Kasumi-1 (cell line): ENCODE data around the gene CERS6.
A peak's percentile ranks its signal among the peaks of the same experiment; 100 is the strongest.

Source experiments
- DNase-seq, 2 experiments: peaks; one replicate each; lab custom pipeline; 2025; lab: John Stamatoyannopoulos, UW

Gene CERS6

GRCh38 chr2:168702579-168702978, 246.5 kb downstream of the CERS6 start:
- DNase-seq: no peak

DNA sequence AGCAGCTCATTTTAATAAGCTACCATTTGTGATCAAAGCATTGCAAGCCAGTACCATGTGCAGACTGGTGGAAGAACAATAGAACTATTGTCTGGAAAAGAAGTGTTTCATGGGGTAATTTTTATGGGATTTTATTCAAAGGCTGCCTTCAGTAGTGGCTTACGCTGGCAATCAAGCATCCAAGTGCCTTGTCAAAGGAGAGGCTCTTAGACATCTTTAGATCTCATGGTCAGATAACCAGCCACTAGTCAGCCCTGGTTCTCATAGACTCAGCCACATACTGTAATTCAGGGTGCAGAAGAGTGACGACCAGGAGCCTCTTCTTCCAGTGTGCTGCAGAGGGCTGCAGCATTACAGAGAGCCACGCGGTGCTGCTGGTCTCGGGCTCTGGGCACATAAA, 247.9 kb downstream of the CERS6 start:
- no peak for DNase-seq

DNA sequence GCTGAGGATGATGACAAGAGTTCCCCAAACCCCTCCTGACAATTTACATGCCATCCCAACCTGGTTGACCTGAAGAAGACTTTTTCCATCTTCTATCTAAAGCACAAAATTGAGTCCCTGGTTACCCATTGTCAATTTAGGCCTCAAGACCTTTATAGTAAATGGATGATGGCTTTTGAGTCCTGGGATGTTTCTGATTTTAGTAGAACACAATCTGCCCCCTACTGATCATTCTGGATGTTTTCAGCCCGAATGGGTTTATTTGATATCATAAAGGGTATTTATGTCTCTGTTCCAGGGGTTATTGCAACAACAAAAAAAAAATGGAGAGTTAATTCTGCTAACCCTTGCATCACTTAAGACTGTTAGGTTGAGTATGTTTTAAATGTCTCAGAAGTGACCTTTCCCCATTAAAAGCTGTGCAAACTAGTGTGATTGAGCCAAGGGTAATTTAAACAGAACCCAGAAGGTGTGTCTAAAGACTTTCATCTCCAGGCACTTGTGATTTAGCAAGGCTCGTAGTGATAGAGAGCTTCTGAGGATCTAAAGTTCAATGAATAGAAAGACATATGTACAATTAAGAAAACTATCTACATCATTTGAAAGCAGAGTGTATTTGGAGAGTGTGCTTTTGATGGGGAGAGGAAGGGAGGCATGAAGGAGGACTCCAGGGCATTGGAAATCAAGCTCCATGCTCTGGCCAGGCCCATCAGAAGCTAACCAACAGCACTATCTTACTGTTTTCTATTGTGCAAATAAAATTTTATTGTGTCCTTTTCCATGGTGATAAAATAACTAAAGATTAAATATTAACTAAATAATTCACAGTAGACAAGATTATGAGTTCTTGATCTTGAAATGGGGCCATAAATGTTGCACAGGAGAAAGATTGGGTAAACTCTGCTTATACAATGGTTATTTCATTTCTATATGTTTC, 249.7 kb downstream of the CERS6 start:
- peak; percentile 64 to 80 for DNase-seq

- DNase-seq: no peak
These were observed 250.7 kb downstream of the CERS6 start for GRCh38 chr2:168706806-168707205.

- DNase-seq: no peak
These were observed 252.0 kb downstream of the CERS6 start for GRCh38 chr2:168708080-168708479.

- DNase-seq: no peak
These were observed 254.8 kb downstream of the CERS6 start for GRCh38 chr2:168710754-168711467.

DNA sequence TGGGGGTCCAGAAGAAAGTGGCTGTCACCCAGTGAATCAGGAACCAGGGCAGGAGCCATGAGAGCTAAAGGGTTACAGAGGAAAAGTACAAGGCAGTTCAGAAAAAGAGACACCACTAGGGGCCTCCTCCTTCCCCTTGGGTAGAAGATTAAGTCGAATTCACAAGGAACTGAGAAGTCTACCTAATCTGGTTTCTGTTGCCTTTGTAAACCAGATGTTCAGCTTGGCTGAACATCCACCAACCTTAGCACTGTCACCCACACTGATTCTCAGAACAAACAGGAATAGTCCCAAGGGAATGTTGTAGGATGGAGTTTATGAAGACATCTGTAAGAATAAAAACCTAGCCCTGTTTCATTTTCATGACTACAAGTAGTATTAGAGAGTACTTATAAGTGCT, 256.0 kb downstream of the CERS6 start:
- peak; percentile 85 to 91 for DNase-seq

GRCh38 chr2:168713325-168713724, 257.3 kb downstream of the CERS6 start:
- no peak for DNase-seq

DNA sequence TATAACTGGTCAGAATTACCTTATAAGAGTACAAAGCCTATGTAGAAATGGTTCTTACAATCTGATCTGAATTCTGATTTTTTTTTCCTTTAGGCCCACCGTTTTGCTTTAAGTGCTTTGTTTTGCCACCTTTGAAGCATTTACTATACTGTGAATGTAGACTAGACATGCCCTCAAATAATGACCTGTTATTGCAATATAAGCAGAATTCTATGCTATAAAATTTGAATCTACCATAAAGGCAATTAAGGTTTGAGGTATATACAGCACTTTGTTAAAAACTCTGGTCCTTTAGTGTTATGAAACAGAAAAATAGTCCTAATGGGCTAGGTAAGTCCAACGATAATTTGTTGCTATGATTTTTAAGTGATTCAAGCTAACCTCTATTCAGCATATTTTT, 259.8 kb downstream of the CERS6 start:
- no peak for DNase-seq

DNA sequence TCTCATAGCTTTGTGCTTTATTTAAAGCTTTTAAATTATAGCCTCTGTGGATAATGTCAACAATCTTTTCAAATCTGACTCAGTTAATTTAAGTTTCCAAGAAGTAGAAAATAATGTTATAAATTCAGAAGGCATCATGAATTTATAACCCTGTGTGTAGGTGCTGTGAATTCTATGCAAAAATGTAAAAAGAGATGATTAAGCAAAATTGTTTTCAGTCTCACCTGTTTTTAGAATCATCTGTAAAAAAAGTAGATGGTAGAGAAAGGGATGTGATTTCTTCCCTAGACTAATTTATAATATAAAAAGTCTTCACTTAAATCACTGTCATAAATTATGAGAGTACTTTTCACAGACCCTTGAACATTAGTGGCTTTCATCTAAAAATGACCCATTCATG, 260.8 kb downstream of the CERS6 start:
- no peak for DNase-seq

- DNase-seq: peak; percentile 64 to 65
These were observed 261.9 kb downstream of the CERS6 start for GRCh38 chr2:168717790-168718502.

DNA sequence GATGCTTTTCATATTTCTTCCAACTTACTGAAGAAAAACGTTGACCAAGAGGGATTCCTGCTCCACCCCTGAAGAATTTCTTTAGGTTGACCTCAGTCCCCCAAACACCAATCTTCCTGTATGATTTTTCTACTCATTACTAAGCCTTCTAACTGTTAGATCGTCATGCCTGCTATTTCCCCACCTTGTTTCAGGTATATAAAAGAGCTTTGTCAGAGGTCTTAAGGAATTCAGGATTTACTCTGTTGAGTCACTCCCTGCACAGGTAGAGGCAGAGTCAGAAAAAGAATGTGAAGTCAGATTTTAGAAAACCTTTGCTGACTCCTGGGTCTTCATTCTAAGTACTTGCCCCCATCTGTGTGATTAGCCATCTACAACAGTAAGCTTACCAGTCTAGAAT, 262.6 kb downstream of the CERS6 start:
- no peak for DNase-seq

GRCh38 chr2:168719446-168719845, 263.4 kb downstream of the CERS6 start:
- no peak for DNase-seq

DNA sequence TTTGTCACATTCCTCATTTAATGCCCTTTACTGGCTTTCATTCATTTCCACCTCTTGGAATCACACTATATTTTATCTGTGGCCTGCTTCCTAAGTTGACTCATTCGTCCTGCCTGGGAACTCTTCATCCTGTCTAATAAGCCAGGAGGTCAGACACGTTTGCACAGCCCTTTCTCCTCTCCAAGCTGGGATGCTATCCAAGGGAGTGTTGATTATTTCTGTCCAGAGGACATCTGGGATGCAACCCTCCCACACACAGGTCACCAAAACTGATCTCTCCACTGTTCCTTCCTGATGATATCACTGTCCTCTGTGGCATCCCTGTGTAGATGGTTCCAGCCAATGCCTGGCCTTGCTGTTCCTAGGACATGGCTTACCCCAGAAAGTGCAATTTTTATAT, 266.5 kb downstream of the CERS6 start:
- DNase-seq: no peak

DNA sequence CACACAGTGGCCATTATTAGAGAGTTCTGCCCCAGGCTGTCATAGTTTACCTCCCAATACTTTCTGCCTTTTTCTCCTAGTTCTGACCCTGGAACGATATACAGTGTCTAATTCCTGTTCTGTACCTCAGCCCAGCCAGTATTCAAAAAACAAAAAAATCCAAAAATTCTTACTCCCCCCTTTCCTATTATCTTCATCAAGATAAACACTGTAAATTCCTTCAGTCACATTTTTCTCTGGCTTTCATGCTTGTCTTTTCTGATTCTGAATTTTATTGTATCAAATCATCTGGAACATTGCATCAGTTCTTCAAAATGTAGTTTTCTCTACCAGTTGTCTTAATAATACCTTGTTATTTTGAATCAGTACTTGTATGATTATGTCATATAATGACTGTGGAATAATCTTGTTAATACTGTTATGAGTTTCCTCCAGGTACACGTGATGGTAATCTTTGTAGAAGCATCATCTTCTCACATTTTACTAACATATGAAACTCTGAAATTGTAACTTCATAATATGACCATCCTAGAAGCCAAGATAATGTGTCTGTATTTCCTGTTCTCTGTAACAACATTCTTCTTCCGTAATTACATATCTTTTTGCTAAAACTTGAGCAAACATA, 267.3 kb downstream of the CERS6 start:
- DNase-seq: no peak

GRCh38 chr2:168726375-168726774, 270.3 kb downstream of the CERS6 start:
- no peak for DNase-seq

DNA sequence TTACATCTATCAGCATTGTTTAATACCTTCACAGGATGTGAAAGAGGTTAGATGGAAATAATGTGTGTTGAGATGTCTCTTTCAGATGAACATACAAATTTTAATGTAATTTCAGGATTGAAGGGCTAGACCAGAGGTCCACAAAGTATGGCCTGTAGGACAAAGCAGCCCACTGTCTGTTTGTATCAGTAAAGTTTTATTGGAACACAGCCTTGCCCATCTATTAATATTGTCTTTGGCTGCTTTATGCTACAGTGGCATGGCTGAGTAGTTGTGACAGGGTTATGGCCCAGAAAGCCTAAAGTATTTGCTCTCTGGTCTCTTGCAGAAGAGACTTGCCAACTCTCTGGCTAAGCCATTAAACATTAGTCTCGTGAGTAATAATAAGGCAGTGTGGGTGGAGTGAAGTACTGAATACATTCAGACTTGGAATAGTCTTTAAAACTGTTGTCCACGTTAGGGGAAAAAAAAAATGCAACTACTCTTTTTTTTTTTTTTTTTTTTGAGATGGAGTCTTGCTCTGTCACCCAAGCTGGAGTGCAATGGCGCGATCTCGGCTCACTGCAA, 271.9 kb downstream of the CERS6 start:
- DNase-seq: no peak

DNA sequence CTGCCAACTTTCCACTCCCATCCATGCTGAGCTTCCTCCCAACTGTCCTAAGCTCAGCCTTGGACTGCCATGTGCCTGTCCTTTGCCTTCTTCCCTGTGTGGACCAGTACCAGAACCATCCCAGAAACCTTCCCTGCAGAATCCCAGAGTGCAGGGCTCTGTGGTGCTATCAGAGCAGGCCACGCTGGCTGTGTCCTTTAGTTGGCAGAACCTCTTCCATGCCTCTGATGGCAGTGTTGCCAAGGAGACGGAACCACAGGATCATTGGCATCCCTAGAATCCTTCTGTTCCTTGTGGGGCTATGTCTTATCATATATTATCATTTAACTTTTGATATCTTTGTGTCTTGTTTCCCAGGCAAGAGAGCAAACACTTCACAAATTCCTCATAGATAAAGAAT, 273.4 kb downstream of the CERS6 start:
- DNase-seq: no peak

- no peak for DNase-seq
These were observed 274.3 kb downstream of the CERS6 start for GRCh38 chr2:168730344-168730743.

DNA sequence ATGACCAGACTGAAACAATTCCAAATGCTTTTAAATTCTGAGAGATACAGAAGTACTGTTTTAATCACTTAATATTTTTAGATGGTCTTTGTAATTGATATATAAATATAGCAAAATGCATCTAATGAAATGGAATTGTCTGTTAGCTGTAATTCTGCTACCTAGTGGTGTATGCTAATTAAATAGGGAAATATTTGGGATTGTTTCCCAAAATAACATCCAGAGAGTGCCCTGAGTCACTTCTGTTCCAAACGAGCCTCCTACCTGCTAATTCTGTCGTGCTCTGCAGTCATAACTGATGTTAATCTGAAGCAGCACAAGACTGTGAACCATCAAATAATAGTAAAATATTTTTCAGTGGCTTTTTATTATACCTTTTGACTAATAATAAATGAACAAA, 274.9 kb downstream of the CERS6 start:
- no peak for DNase-seq

GRCh38 chr2:168731616-168732015, 275.5 kb downstream of the CERS6 start:
- DNase-seq: peak; percentile 18 to 63

GRCh38 chr2:168732100-168732499, 276.0 kb downstream of the CERS6 start:
- no peak for DNase-seq
